ENCODE results near the gene GABRB3.
"Not testable (repeated sequence)": the region's sequence is repeated elsewhere in the genome, so short reads cannot be mapped to it uniquely, and the experiment has no call there.

GABRB3 gene

DNA sequence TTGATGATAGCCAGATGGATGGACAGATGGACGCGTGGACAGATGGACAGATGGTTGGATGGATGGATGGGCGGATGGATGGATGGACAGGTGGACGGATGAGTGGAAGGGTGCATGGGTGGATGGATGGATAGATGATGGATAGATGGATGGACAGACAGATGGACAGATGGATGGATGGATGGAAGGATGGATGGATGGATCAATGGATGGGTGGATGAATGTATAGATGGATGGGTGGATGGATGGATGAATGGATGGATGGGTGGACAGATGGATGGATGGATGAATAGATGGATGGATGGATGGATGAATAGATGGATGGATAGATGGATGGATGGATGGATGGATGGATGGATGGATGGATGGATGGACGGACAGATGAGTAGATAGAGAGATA is 40.9 kb downstream of the GABRB3 start:
- DNase-seq: no peak

DNA sequence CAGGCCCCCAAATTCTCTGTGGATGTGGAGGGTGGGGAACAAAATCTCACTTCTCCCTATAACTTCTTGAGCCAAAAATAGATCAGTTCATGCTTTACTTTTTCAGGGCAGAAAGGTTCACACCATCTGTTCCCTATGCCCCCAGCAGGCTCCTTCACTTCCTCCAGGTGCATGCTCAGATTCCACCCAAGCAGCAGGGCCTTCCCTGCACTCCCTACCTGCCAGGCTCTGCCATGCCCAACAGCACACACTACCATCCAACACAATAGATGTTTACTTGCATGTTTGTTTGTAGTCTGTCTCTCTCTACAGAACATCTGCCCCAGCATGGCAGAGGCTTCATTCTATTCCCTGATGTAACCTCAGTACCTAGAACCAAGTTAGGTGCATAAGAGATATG is 43.3 kb downstream of the GABRB3 start:
- DNase-seq: no peak

DNA sequence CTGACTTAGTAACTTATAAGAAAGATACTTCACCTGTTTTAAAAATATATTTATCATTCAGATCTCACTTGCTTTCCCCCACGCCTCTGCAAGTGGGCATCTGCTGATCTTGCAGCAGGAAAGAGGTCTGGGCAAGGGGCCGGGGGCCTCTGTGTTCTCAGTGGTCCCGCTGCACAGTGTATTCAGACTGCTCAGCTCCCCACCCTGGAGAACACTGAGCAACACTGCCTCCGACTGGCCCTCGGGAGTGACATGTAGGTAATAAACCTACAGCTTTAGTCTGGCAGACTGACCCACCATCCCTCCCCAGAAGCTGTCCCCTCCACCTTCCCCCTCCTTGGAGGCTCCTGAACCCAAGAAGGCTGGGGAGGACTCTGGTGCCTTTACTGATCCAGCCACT is 43.8 kb downstream of the GABRB3 start:
- DNase-seq: no peak

DNA sequence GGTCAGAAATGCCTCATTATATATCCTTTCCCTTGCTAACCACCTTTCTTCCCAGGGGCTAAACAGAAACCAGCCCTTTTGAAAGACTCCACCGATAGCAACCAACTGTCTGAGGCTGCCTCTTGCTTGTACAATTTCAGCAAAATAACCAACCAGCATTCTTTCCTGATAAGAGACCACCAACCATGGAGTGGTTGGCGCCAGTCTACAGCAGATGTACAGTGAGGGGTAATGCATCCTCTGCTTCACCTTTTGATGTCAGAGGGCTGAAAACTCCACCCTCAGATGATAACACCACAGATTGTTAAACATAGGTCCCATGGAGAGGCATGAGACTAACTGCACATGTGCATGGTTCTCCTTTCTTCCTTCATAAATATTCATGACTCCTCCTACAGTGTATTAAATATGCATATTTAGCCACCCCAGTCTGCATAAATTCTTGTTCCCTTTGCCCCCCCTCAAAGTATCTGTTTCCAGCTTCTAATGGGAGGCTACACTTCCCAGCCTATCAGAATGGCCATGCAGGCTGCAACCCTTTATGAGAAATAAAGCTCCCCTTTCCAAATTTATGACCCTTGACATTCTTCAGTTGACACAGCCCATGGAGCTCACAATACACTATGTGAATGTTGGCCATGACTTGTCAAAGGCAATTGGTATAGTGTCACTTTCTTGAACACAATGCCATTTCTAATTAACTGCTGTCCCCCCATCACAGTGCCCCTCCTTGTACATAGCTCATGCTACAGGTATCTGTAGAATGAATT is 48.3 kb downstream of the GABRB3 start:
- DNase-seq: no peak

DNA sequence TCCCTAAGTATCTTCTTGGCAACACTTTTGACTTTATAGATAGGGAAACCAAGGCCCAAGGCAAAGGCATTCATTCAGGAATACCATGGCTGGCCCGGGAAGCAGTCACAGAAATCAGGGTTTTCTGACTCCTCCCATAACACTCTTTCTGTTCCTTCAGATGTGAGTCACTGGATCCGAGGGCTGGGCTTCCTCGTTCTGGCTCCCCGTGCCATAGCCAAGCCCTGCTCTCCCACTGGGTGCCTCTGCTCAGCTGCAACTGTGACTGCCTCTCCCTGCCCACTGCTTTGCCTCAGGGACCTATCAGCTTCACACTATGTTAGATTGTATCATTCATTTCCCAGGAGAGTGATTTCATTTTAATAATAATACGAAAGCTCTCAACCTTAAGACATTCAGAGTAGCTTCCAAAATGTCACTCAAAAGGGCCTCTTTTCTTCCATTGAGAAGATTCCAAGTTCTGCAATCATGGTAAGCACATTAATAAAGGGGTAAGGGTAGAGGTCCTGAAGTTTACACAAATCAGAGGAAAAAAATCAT is 50.2 kb downstream of the GABRB3 start:
- no peak for DNase-seq

DNA sequence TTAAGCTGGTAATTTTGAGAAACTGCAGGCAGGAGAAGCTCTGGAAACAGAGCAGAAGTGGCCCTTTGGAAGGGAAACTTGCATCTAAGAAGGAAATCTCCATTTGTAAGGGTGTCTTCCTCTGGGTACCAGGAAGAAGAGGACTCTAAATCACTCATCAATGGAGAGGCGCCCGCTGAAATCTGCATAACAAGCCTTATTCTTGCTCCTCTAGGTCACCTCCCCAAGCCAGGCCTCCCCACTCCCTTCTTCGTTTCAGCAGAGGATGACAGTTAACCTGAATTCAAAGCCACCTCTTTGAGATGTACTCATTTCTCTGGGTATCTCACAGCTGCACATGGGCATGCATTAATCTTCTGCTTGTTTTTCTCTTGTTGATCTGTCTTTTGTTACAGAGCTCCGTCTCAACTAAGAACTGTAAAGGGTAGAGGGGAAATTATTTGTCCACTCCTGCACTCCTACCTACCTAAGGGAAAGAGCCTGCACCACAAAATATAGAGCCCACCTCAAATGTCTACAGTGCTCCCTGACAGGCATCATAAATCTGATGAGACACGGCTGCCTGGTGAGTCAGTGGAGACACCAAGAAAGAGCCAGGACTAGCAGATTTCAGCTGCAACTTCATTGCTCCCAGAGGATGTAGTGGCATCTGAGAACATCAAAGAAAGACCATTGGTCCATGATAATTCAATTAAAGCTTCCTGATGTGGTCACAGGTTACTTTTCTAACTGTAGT is 51.5 kb downstream of the GABRB3 start:
- no peak for DNase-seq

DNA sequence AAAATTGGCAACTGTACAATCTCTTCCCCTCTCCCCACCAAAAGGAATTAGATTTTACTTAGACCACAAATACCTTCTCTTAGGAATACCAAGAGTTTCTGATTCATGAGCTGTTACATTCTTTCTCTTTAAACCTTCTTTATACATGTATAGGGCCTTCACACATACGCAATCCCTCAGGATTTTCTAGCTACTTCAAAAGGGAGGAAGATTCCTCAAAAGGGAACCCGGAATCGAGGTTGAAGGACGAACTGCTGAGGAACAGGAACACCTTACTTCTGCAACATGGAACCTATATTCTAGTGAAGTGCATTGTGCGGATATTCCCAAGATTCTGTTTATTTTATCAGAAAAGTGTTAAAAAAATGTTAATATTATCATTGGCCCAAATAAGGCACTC is 52.3 kb downstream of the GABRB3 start:
- DNase-seq: no peak

DNA sequence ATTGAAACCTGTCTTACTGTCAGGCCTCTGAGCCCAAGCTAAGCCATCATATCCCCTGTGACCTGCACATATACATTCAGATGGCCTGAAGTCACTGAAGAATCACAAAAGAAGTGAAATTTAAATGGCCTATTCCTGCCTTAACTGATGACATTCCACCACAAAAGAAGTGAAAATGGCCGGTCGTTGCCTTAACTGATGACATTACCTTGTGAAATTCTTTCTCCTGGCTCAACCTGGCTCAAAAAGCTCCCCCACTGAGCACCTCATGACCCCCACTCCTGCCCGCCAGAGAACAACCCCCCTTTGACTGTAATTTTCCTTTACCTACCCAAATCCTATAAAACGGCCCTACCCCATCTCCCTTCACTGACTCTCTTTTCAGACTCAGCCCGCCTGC is 53.0 kb downstream of the GABRB3 start:
- not testable (repeated sequence) for DNase-seq

DNA sequence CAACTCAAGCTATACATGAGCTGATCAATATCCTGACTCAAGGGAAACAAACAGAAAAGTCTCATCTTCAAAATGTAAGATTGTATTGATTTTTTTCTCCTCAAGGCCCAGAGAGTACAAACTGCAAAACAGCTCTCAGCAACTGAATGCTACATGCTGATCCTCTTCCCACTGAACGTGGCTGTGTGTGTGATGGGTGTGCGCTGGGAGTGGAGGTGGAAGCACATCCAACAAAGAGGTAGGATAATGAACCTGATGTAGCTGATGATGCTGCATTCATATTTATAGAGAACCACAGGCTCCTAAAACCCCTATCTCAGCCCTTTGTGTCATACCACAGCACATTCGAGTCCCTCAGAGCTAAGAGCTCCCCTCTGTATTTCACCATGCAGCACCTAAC is 56.8 kb downstream of the GABRB3 start:
- DNase-seq: no peak

DNA sequence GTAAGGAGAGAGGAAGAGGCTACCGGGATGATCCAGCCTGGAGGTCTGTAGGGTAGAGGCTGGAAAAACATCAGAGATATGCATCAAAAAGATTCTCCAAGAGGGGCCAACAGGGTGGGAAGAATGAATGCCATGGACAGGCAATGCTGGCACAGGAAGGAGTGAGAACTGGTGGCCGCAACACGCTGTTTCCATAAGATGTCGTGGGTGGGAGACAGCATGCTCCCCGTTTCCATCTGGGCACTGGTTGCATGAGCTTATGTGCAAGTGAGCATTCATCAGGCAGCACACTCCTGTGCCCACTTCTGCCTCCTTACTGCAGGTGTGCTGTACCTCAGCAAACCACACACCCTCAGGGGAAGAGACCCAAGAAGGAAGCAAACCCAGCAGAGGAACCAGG is 59.4 kb downstream of the GABRB3 start:
- no peak for DNase-seq

DNA sequence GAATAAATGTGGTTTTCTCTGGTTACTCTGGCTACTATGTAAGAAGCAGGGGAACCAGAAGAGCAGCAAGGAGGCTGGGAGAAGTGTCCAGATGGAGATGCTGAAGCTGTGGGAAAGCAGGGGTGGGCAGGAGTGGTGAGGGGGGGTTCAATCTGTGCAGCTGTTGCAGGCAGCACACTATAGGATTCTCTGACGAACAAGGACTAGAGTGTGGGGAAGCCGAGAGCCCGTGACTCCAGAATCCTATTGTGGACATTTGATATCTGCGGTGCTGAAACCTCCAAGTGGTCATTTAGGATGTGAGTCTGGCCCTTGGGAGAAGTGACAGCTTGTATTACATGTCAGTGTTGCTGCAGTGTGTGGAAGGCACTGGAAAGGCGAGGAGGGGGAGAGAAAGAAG is 60.5 kb downstream of the GABRB3 start:
- DNase-seq: no peak

DNA sequence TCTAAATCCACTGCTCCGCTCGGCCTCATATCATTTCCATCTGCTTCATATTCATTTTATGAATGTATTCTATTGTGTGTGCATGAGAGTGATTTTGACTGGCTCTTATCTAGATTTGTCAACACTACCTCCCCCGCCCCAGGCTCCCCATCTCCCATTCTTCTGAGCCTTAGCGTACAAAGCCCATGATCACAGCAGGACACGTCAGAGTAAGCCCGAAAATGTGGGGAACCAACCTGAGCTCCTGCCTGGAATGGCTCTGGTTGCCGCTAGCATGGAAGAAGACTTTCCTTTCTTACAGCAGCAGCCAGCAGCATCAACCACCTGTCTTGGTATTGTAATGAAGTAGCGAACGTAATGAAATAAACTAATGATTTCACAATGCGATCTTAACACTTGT is 61.4 kb downstream of the GABRB3 start:
- no peak for DNase-seq

DNA sequence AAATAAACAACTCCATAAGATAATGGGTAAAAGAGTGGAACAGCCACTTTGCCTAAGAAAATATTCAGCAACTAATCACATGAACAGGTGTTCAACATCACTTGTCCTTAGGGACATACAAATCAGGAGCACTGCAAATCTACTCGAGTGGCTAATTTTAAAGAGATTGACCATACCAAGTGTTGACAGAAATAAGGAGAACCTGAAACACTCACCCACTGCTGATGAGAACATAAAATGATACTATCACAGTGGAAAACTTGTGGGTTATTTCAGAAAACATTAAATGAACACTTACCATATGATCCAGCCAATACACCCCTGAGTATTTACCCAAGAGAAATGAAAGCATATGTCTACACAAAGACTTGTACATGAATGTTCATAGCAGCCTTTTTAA is 70.5 kb downstream of the GABRB3 start:
- no peak for DNase-seq

DNA sequence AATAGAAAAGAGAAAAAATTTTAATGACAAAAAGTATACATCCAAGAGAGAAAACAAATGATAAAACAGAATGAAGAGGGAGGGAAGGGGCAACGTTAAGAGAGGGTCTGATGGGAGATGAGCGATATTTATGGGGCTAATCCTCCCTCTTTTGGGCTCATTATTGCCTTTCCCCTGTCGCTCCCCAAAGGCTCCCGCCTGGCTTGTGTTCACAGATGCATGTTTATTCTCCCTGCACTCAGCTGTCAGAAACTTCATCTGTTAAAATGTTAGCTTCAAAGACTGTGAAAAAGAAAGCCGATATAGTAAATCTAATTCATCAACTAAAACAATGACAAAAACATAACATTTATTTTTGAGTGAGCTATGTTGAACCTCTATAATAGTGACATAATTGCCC is 74.3 kb downstream of the GABRB3 start:
- no peak for DNase-seq

DNA sequence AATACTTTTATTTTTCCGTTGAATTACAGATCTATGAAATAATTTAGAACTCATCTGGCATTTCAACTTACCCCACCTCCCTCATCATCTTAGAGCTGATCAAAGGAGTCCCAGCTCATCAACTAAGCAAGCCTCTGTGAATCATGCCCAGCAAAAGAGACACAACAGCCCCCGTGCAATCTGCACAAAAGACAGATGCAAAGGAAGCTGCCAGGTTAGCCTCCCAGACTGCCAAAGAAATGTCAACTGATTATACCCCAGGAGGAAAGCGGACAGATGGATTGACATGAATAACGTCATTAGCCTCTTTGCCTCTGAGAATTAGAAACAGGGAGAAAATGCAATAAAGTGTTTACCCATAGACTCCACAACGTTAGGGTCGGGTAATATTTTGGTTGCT is 75.0 kb downstream of the GABRB3 start:
- no peak for DNase-seq

DNA sequence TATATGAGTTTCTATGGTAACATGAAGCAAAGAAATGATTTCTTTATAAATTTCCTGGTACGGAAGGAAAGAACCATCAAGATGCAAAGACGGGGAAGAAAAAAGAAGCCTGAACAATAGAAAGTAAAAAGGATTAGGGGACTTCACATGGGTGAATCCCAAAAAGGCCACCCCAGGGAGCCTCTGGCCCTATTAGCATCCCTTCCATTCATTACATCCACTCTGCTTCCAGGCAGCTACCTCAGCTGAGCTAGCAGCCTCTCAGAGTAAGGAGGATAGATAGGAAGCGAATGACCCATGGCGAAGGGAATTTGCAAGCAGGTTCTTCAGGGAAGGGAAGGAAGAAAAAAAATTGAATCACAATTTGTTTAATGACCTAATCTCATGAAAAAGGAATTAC is 81.6 kb downstream of the GABRB3 start:
- no peak for DNase-seq

DNA sequence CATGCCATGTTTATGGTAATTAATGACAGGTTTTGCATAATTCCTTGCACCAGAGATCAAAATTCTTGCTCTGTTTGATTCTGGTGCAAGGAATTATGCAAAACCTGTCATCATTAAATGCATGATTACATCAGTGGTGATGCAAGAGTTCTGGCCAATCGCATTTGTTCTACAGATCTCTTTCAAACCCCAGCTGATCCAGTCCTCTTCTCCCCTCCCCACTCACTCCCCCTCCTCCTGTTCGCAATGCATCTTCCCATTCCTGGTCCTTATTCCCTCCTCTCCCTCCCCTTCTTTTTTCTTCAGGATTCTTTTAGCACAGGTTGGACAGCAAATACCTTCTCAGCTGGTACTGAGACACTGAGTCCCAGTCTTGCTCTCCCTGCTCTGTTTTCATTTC is 82.1 kb downstream of the GABRB3 start:
- DNase-seq: no peak

DNA sequence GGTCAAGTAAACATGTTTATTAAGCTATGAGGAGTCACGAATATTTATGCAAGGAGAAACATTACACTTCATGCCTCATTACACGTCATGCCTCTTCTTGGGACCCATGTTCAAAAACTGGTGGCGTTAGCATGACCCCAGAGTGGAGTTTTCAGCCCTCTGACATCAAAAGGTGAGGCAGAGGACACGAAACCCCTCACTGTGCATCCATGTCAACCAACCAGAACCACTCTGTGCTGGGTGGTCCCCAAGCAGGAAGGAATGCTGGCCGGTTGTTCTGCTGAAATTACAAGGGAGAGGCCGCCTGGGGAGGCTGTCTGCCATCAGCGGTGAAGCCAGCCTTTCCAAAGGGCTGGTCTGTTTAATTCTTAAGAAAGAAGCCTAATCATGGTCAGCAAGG is 83.4 kb downstream of the GABRB3 start:
- DNase-seq: no peak

DNA sequence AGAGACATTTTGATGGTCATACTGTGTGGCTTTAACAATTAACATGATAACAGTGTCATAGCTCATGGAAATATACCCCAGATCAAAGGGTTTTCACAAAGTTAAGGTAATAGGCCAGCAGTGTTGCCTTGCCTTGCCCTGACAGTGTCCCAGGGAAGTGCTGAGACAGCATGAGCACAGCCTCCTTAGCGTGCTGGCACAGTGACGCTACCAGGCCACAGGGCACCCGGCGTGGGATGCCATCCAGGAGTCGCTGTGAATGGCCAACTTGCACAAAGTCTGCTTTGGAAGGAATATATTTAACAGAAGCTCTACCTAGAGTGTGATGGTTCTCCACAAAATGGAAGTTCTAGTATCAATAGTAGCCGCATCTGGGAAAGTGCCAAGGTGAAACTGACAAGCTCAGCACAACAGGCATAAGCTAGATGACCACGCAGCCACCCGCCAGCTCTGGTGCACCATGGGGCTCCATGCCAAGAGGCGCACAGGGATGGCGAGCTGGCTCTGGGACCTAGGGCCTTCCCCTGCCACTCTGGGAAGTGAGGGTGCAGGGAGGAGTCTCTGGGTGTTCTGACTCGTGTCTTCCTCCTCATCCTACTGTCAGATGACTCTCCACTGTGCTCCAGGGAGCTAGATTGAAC is 86.2 kb downstream of the GABRB3 start:
- no peak for DNase-seq

DNA sequence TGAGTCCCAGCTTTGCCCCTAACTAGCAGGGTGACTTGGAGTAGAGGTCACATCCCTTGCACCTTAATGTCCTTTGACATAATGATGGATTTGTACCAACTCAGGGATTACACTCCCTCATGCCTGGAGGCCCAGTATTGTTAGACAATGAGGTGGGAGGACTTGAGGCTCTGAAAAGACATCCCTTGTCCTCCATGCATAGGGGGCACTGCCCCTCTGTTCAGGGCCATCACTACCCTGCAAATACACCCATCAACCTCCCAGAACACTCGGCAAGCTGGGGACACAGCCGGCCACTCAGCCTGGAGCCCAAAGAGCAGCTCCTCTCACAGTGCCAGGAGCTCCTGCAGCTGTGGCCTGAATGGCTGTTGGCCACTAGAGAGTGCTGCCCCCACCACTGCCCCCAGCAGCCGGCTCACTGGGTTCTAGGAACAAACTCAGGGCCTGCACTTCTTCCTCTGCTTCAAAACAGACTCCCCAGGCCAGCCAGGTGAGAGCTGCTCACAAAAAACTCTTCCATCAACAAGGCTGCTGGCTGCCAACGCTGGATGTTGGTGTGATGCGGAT is 90.2 kb downstream of the GABRB3 start:
- DNase-seq: no peak

DNA sequence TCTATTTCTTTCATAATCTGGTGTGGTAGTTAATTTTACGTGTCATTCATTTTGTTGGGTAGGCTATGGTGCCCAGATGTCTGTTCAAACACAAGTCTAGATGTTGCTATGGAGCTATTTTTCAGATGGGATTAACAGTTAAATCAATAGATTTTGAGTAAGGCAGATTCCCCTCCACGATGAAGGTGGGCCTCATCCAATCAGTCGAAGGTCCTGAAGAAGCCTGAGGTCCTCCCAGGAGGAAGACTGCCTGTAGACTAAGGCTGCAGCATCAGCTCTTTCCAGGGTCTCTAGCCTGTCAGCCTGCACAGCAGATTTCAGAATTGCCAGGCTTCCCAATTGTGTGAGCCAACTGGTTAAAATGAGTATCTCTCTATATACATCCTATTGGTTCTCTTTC is 92.9 kb downstream of the GABRB3 start:
- no peak for DNase-seq

DNA sequence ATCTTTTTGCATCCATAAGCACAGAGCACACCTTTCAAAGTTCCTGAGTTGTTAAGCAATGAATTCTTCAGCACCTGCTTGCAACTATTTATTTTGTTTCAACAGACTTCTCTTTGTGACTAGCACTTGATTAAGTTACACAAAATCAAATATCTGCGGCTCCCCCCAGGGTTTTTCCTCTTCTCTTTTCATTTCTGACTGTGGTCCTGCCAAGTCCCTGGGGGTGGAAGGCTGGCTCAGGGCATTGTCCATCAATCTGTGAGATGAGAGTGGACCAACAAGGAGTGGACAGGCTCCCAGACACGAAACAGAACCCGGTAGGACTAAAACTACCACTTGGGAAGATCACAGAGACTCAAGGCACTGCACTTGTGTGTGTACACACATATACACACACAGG is 96.8 kb downstream of the GABRB3 start:
- no peak for DNase-seq

DNA sequence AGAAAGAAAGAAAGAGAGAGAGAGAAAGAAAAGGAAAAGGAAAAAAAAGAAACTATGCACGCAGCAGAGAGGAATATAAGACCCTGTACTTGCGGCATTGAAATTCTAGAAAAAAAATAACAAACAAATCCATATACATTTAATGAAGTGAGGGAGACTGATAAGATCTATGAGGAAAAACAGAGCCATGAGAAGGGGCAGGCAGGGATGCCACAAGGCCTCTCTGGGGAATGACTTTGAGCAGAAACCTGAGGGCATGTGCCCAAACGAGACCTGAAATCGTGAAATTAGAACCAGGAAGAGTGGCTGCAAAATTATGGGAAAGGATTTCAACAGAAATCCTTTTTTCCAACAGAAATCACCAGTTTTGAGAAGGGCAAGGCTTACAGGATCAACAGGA is 98.4 kb downstream of the GABRB3 start:
- DNase-seq: no peak

DNA sequence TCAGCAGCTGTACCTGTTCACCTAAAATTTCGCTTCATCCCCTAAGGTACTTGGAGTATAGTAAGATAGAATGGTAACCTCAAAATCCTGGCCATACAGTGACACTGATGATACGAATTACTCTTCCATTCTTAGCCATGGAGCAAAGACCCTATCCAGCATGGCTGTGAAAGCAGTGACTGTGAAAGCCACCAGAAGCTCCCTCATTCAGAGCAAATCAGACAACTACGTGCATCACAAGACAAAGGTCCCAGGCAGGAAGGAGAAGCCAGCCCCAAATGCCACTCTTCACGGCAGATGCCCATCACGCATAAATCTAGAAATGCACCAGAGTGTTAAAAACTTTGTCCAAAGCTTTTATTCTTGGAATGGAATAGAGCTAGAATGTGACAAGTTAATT is 99.4 kb downstream of the GABRB3 start:
- no peak for DNase-seq
